ENCODE data around the gene KRTAP5-5. TPM values are rescaled to one million over a fixed set of nuclear protein-coding genes. Genes with fewer than 3 reads are reported as not detected.

KRTAP5-5 gene
- total and polyA plus RNA-seq, 2 of the 8 experiments (the other 6 are each of a cell fraction or from before 2014, with no cell fraction given): 0.09 TPM; not detected in 1

DNA sequence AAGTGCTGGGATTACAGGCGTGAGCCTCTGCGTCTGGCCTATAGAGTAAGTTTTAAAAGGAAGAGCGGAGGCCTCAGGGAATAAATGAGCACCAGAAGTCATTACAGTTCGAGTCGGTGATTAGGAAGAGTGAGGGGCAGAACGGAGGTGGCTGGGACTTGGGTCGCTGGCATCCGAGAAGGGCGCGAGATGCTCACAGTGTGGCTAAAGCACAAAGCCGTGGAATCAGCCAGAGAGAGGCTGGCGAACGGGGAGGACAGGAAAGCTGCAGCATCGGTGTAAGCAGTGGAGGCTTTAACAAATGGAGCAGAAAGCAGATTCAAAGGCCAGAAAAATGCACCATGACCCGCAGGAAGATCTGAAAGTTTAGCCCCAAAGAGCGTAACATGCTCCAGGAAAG is 5.0 kb upstream of the KRTAP5-5 start:
- Histone ChIP-seq H3K14ac (ENCODE audit: insufficient read length) (no peak overlapping the region), H3K4me2 (ENCODE audit: insufficient read depth in 1 of 2, low read depth in 2 of 2, low read length in 2 of 2) (no peak overlapping the region), H3K18ac (ENCODE audit: extremely low read depth, low read length) (no peak overlapping the region), H4K91ac (replicated peaks; ENCODE audit: insufficient read length, low read length) (no peak overlapping the region), H2AK5ac (ENCODE audit: low read depth, low read length) (no peak overlapping the region), H2BK5ac (ENCODE audit: low read depth, low read length) (no peak overlapping the region), H2BK12ac (ENCODE audit: low read depth, low read length) (no peak overlapping the region), H2BK15ac (ENCODE audit: low read length) (no peak overlapping the region), H3K27ac (ENCODE audit: low read depth, low read length) (no peak overlapping the region), H3K4me3 (ENCODE audit: extremely low read depth in 1 of 4, insufficient read depth in 2 of 4, low read depth in 3 of 4, low read length in 4 of 4) (no peak overlapping the region), H3K79me1 (ENCODE audit: low read depth, low read length) (no peaks in the 10 kb centered on the region), H4K8ac (ENCODE audit: extremely low read depth, insufficient read depth, low read length) (no peak overlapping the region), H2BK120ac (replicated peaks; ENCODE audit: low read depth, low read length) (no peak overlapping the region), H4K20me1 (replicated peaks in 1 of 2; ENCODE audit: control insufficient read depth in 1 of 2, insufficient read depth in 2 of 2, low read length in 2 of 2) (no peaks in the 10 kb centered on the region), H2AFZ (ENCODE audit: low read length) (no peak overlapping the region), H3K23ac (ENCODE audit: insufficient read length) (no peak overlapping the region), H3K9ac (replicated peaks in 1 of 4; ENCODE audit: extremely low read depth in 1 of 4, low read depth in 3 of 4, low read length in 3 of 4) (no peak overlapping the region; a peak in 1 of 7 replicates), H2BK20ac (ENCODE audit: low read length) (peak overlapping the region; percentile 72; the same call in 1 of the 2 replicates), H3K4me1 (replicated peaks in 1 of 4; ENCODE audit: control insufficient read depth in 3 of 4, insufficient read depth in 4 of 4, low read length in 3 of 4) (peaks cover 0 to 4% (median 1%) of the 10 kb centered on the region in 4 experiments; a peak in 5 of 7 replicates), H4K5ac (ENCODE audit: insufficient read length, low read depth, low read length) (no peak overlapping the region), H3K56ac (replicated peaks; ENCODE audit: insufficient read length, low read depth, low read length) (no peak overlapping the region), H3K27me3 (replicated peaks in 1 of 4; ENCODE audit: control insufficient read depth in 3 of 4, extremely low read depth in 1 of 4, insufficient read depth in 3 of 4, low read length in 3 of 4) (peaks cover 0 to 13% (median 3%) of the 10 kb centered on the region in 4 experiments; a peak in 5 of 7 replicates), H3K9me3 (ENCODE audit: insufficient read depth in 2 of 2, low read depth in 1 of 2, low read length in 1 of 2) (no peaks in the 10 kb centered on the region), H3K79me2 (ENCODE audit: control insufficient read depth in 1 of 2, insufficient read depth in 2 of 2, low read length in 2 of 2) (no peaks in the 10 kb centered on the region), H3K23me2 (ENCODE audit: low read depth, low read length) (no peaks in the 10 kb centered on the region), H3K4ac (replicated peaks; ENCODE audit: insufficient read length, low read depth, low read length) (no peak overlapping the region), H3K36me3 (ENCODE audit: control insufficient read depth in 2 of 4, insufficient read depth in 4 of 4, low read length in 3 of 4) (no peaks in the 10 kb centered on the region)
- FAIRE-seq (no peak), DNase-seq (ENCODE audit: low read depth in 1 of 2, low spot score in 2 of 2) (no peak)
- WGBS, 2 experiments (ENCODE audit: extremely low coverage in 1 of 2, insufficient coverage in 1 of 2, insufficient read length in 1 of 2, insufficient replicate concordance in 2 of 2, low coverage in 1 of 2, low lambda C conversion rate in 2 of 2, missing lambda C conversion rate in 1 of 2): 91% methylated on average over 16 of the region's 16 CpGs; no CpG with 5 or more reads in 1 of the 2 experiments
- CTCF ChIA-PET (ENCODE audit: partially characterized antibody): interaction anchor here (0.6 to 6.5 kb wide), 6 partner anchors 8 to 1125 kb away, joined by 3 to 47 read pairs (median 4); no protein-coding TSS in a partner anchor
- POLR2A ChIA-PET (ENCODE audit: partially characterized antibody): no interaction called here
- TF ChIP-seq, protein P1, sequence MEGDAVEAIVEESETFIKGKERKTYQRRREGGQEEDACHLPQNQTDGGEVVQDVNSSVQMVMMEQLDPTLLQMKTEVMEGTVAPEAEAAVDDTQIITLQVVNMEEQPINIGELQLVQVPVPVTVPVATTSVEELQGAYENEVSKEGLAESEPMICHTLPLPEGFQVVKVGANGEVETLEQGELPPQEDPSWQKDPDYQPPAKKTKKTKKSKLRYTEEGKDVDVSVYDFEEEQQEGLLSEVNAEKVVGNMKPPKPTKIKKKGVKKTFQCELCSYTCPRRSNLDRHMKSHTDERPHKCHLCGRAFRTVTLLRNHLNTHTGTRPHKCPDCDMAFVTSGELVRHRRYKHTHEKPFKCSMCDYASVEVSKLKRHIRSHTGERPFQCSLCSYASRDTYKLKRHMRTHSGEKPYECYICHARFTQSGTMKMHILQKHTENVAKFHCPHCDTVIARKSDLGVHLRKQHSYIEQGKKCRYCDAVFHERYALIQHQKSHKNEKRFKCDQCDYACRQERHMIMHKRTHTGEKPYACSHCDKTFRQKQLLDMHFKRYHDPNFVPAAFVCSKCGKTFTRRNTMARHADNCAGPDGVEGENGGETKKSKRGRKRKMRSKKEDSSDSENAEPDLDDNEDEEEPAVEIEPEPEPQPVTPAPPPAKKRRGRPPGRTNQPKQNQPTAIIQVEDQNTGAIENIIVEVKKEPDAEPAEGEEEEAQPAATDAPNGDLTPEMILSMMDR (IDR thresholded peaks at IDR 0.05; ENCODE audit: control extremely low read depth in 1 of 3, insufficient read depth in 1 of 3, low read depth in 1 of 3, low read length in 3 of 3): no peak
- TF ChIP-seq BACH1 (IDR thresholded peaks at IDR 0.05; ENCODE audit: low read length) (no peak), KDM5A (IDR thresholded peaks at IDR 0.05; ENCODE audit: low read length) (no peak), SUZ12 (IDR thresholded peaks at IDR 0.05; ENCODE audit: low read length) (no peak), SIRT6 (IDR thresholded peaks at IDR 0.05; ENCODE audit: low read length) (no peak), POU5F1 (IDR thresholded peaks at IDR 0.05; ENCODE audit: low read depth, low read length) (no peak)
